ENCODE measurements around the gene CD96.
"Not testable (repeated sequence)": the region's sequence is repeated elsewhere in the genome, so short reads cannot be mapped to it uniquely, and the experiment has no call there.

Gene CD96

DNA sequence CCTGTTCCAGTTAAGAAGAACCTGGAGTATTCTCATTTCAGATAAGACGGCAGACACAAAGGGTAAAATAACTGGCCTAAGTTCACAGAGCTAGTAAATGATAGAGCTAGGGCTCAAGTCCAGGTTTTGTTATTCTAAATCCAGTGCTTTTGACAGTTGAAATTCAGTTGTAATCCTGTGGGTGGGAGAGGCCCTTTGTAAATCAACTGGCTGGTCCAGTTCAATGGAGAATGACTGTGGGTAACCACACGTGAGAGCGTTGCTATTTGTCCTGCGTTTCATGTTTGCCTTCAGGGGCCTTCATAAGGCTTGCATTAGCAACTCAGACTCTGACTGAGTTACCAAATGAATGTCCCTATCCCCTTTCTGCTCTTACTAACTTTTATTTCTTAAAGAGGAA lies 24.2 kb upstream of the CD96 start:
- DNase-seq (ENCODE audit: low read depth), result no peak
- TF ChIP-seq CTCF (IDR thresholded peaks at IDR 0.05; ENCODE audit: insufficient read depth, low read depth, low read length, missing control alignments), result no peak
- H3K4me3 ChIP-seq (ENCODE audit: low read depth, low read length), result no peak overlapping the region

DNA sequence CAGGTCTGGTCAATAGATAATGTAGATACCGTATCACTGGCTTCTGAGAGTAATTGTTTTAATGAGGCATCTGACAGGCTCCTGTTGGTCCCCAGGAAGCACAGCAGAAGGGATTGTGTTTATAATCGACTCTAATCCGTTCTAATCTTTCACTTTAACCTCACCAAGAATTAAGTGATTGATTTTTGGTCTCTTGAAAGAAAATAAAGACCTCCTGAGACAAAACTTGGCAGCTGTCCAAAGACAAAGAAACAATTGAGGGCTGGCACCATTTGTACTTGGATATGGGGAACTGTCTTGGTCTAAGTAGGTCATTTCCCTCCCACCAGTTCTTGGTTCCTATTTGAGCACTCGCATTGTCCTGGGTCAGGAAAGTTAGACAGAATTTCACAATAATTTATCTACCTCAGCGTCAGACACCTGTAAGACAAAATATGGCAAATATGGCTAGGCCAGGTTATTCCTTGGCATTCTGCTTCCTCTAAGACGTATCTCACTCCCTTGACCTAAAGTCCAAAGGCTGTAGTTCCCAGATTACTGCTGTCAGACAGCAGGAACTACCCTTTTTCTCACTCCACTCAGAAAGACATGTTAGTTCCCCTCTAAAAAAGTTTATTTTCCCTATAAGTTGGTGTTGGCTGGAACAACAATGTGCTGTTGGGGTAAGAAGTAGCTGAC lies 22.7 kb upstream of the CD96 start:
- no peak for TF ChIP-seq CTCF (IDR thresholded peaks at IDR 0.05; ENCODE audit: insufficient read depth, low read depth, low read length, missing control alignments)
- DNase-seq (ENCODE audit: low read depth), result no peak
- H3K4me3 ChIP-seq (ENCODE audit: low read depth, low read length), result no peak overlapping the region

DNA sequence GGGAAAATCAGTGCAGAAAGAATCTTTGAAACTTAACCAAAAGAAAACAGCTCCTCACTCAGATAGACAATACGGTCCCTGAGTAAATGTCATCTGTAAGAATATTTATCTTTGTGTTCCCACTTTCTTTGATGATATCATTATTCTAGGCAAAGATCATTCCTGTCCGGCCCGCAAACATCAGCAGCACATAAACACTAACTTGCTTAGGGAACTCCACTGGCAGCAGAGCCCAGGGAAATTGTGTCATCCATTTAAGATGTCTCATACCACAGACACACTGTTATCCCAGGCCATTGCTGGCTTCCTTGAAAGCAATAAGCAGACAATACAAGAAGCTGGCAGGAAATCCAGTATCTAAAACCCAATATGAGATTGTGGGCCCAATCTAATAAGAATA lies 20.1 kb upstream of the CD96 start:
- TF ChIP-seq CTCF (IDR thresholded peaks at IDR 0.05; ENCODE audit: insufficient read depth, low read depth, low read length, missing control alignments), result no peak
- DNase-seq (ENCODE audit: low read depth), result no peak
- H3K4me3 ChIP-seq (ENCODE audit: low read depth, low read length), result no peak overlapping the region

DNA sequence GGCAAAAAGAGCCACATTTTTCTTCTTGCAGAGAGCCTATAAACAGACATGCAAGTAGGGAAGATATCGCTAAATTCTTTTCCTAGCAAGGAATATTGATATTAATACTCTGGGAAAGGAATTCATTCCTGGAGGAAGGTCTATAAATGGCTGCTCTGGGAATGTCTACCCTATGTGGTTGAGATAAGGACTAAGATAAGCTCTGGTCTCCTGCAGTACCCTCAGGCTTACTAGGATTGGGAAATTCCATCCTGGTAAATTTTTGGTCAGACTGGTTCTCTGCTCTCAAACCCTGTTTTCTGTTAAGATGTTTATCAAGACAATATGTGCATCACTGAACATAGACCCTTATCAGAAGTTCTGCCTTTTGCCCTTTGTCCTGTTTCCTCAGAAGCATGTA lies 17.5 kb upstream of the CD96 start:
- not testable (repeated sequence) for H3K4me3 ChIP-seq (ENCODE audit: low read depth, low read length); DNase-seq (ENCODE audit: low read depth)

DNA sequence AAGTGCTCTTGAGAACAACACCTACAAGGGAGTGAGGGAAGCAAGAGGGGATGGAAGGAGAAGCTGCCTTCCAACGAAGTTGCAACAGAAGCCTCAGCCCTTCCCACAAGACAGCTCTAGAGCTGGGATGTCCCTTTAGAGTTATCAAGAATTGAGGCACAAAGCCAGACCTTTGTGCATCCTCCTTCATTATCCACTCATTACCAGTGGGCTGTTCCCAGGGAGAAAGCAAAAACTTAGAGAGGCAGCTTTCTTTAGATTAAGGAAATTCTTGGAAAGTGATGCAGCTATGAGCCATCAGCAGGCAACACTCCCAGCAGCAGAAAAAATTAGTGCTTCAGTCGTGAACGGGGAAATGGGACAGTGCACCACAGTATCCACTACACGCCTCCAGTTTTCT lies 10.6 kb upstream of the CD96 start:
- no peak overlapping the region for H3K4me3 ChIP-seq (ENCODE audit: low read depth, low read length)
- DNase-seq (ENCODE audit: low read depth), result no peak
- no peak for TF ChIP-seq CTCF (IDR thresholded peaks at IDR 0.05; ENCODE audit: insufficient read depth, low read depth, low read length, missing control alignments)

DNA sequence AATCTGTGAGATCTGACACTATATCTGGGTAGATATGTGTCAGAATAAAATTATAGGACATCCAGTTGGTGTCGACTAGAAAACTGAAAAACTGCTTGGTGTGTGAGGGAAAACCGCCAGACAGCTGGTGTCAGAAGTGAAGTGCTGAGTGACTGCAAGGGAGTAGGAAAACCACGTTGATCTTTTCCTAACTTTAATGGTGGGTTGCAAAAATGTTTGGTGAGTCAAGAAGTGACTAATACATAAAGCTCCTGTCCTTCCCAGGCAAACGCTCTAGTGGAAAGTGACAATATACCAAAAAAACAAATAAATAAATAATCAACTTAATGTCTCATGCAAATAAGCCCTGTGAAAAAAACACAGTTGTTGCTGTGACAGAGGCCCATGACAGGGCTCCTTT lies 7.3 kb upstream of the CD96 start:
- TF ChIP-seq CTCF (IDR thresholded peaks at IDR 0.05; ENCODE audit: insufficient read depth, low read depth, low read length, missing control alignments), result no peak

GRCh38 chr3:111538111-111538510 lies 3.9 kb upstream of the CD96 start:
- no peak for DNase-seq (ENCODE audit: low read depth)
- no peak for TF ChIP-seq CTCF (IDR thresholded peaks at IDR 0.05; ENCODE audit: insufficient read depth, low read depth, low read length, missing control alignments)
- no peak overlapping the region for H3K4me3 ChIP-seq (ENCODE audit: low read depth, low read length)

More for the DNA sequence above, 7.3 kb upstream of the CD96 start:
- DNase-seq (ENCODE audit: low read depth), result no peak
- H3K4me3 ChIP-seq (ENCODE audit: low read depth, low read length), result no peak overlapping the region

Data from GM12865 (cell line).